CD4-positive, alpha-beta T cell (primary cell): ENCODE measurements around the gene BTBD18. TPM values are rescaled to one million over a fixed set of nuclear protein-coding genes. Genes with fewer than 3 reads are reported as not detected.

Source experiments
- ATAC-seq: fragments of 200-7000 bp; cut with Tn5 transposase; one replicate; pipeline ENCODE4 v1.10.0; 2022; ENCODE audit warnings: mild to moderate bottlenecking; ENCODE audit not compliant: poor library complexity
- CTCF ChIA-PET: fragments of 350-600 bp; sonication (Branson Sonifier 250); formaldehyde crosslinking; loops from one replicate; lab custom pipeline; 2021; ENCODE audit warnings: antibody characterized with exemption, inconsistent platforms; lab: Charles Lee
- POLR2A ChIA-PET: fragments of 350-600 bp; sonication (Branson Sonifier 250); formaldehyde crosslinking; loops from one replicate; lab custom pipeline; 2021; ENCODE audit warnings: antibody characterized with exemption, inconsistent platforms; lab: Charles Lee
- DNase-seq, 14 experiments: peaks; one replicate each; pipeline ENCODE4 v3.0.0-alpha.2; 2013 to 2020; ENCODE audit warnings: mixed read lengths in 2 of 14
- H3K27ac ChIP-seq, 2 donors: one replicate each; pipeline versions ENCODE4 v1.5.1 to v1.7.0; 2013; ENCODE audit warnings: low read length in 2 of 2, low read depth in 1 of 2, mild to moderate bottlenecking in 1 of 2
- H3K27me3 ChIP-seq, 2 experiments: 1 replicate in 1 of 2; 2 replicates in 1 of 2; pipeline versions ENCODE4 v1.6.1 to v1.7.0; 2013; ENCODE audit warnings: low read length in 2 of 2, control low read depth in 1 of 2, mild to moderate bottlenecking in 1 of 2, moderate library complexity in 1 of 2; ENCODE audit not compliant: insufficient read depth in 2 of 2, control insufficient read depth in 1 of 2
- H3K36me3 ChIP-seq: one replicate; pipeline ENCODE4 v1.6.1; 2013; ENCODE audit warnings: low read length, control low read depth; ENCODE audit not compliant: insufficient read depth
- H3K4me1 ChIP-seq: one replicate; pipeline ENCODE4 v1.6.1; 2013; ENCODE audit warnings: low read length, control low read depth; ENCODE audit not compliant: insufficient read depth
- H3K4me3 ChIP-seq: one replicate; pipeline ENCODE4 v1.5.1; 2013; ENCODE audit warnings: mild to moderate bottlenecking, low read length, moderate library complexity
- H3K9me3 ChIP-seq, 2 experiments: 1 replicate in 1 of 2; 2 replicates in 1 of 2; pipeline versions ENCODE4 v1.6.1 to v1.7.0; 2013; ENCODE audit warnings: low read length in 2 of 2, mild to moderate bottlenecking in 2 of 2, control low read depth in 1 of 2, moderate library complexity in 1 of 2; ENCODE audit not compliant: control insufficient read depth in 1 of 2, insufficient read depth in 1 of 2
- H3K27ac Mint-ChIP-seq: one replicate; pipeline ENCODE4 v1.8.0; 2020; ENCODE audit warnings: mixed read lengths
- H3K27me3 Mint-ChIP-seq: one replicate; pipeline ENCODE4 v1.8.0; 2021; ENCODE audit warnings: mixed read lengths
- H3K36me3 Mint-ChIP-seq: one replicate; pipeline ENCODE4 v1.8.0; 2021; ENCODE audit warnings: low read depth, mixed read lengths
- H3K4me1 Mint-ChIP-seq: one replicate; pipeline ENCODE4 v1.8.0; 2021; ENCODE audit warnings: low read depth, mixed read lengths
- H3K4me3 Mint-ChIP-seq: one replicate; pipeline ENCODE4 v1.8.0; 2020; ENCODE audit warnings: mild to moderate bottlenecking, mixed read lengths
- H3K9me3 Mint-ChIP-seq: one replicate; pipeline ENCODE4 v1.8.0; 2020; ENCODE audit warnings: mixed read lengths
- intact Hi-C, 2 experiments: fragments of 100-400 bp; cut with DNase I in 1 of 2; cut with micrococcal nuclease in 1 of 2; formaldehyde crosslinking; loops; one replicate each; pipeline versions ENCODE4 v1.15.1 to v1.9.0; 2023 to 2025; cut with DNase I, micrococcal nuclease
- total RNA-seq, 174 experiments: library from RNA in 2 of 174; stranded (reverse) in 2 of 174; gene quantifications; one replicate each; pipeline ENCODE4 v1.2.3 and lab custom pipeline; 2021 to 2026
- TF ChIP-seq, protein P1 (sequence below): fragments of 200-600 bp; IDR thresholded peaks from one replicate; pipeline ENCODE4 v1.8.0; 2022; ENCODE audit warnings: antibody characterized with exemption, mild to moderate bottlenecking

BTBD18 gene
- total RNA-seq, 2 experiments from 2014 or later = not detected

DNA sequence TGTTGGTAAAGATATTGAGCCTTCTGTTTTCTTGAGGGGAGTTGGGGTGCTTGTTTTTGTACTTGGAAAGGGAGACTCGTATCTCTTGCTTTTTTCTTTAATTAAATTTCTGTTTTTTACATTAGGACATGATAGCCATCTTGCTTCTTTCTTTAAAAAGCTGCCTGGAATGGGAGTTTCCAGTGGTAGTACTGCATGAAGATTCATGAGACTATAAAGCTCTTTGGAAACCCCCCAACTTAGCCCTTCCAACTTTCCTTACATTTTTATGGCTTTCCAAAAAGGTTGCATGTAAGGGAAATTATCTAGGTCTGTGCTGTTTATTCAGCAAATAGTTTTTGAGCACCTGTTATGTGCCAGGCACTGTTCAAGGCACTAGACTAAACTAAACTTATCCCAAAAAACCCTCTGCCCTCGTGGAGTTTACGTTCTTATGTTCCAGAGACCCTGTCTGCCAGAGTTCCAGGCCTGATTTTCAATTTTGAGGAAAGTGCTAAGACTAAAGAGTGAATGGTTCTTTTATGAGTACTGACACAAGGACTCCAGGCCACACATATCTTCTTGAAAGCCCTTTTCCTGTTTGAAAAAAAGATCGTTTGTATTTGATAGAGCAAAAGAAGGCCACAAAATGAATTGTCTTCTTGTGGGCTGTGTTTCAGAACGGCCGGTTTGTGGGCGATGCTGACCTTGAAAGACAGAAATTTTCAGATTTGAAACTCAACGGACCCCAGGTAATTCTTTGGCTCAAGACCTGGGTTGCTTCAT is 41.9 kb upstream of the BTBD18 start:
- Mint-ChIP-seq H3K4me1 (peaks cover 38% of the 10 kb centered on the region), H3K27ac (peak overlapping the region; percentile 95)

GRCh38 chr11:57792870-57793269 is 41.3 kb upstream of the BTBD18 start:
- H3K36me3 ChIP-seq = peaks cover 8% of the 10 kb centered on the region
- Mint-ChIP-seq H3K4me3 (peak overlapping the region; percentile 70), H3K36me3 (peaks cover 21% of the 10 kb centered on the region), H3K27me3 (no peaks in the 10 kb centered on the region), H3K27ac (peak overlapping the region; percentile 95), H3K4me1 (peaks cover 34% of the 10 kb centered on the region), H3K9me3 (no peaks in the 10 kb centered on the region)
- ATAC-seq (no peak), DNase-seq (peak in 3 of 14 experiments; percentile 49 to 71 (median 69))
- peak overlapping the region; percentile 21 for H3K4me3 ChIP-seq
- TF ChIP-seq, protein P1, sequence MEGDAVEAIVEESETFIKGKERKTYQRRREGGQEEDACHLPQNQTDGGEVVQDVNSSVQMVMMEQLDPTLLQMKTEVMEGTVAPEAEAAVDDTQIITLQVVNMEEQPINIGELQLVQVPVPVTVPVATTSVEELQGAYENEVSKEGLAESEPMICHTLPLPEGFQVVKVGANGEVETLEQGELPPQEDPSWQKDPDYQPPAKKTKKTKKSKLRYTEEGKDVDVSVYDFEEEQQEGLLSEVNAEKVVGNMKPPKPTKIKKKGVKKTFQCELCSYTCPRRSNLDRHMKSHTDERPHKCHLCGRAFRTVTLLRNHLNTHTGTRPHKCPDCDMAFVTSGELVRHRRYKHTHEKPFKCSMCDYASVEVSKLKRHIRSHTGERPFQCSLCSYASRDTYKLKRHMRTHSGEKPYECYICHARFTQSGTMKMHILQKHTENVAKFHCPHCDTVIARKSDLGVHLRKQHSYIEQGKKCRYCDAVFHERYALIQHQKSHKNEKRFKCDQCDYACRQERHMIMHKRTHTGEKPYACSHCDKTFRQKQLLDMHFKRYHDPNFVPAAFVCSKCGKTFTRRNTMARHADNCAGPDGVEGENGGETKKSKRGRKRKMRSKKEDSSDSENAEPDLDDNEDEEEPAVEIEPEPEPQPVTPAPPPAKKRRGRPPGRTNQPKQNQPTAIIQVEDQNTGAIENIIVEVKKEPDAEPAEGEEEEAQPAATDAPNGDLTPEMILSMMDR = no peak
- intact Hi-C loops = loop anchor here in 1 of 2 experiments (1.0 to 5.0 kb wide), 4 partner anchors 52 to 784 kb away; partner anchors contain the start of genes LPXN, MED19, SELENOH and TMX2
- POLR2A ChIA-PET = interaction anchor here (1.9 kb wide), 1 partner anchor 51 kb away, joined by 13 read pairs; the partner anchor contains the start of gene SELENOH
- CTCF ChIA-PET = no interaction called here
- H3K27me3 ChIP-seq = no peaks in the 10 kb centered on the region
- no peaks in the 10 kb centered on the region for H3K9me3 ChIP-seq
- peaks cover 31% of the 10 kb centered on the region for H3K4me1 ChIP-seq
- peak overlapping the region; percentile 79 to 83 for H3K27ac ChIP-seq

More for the DNA sequence above, 41.9 kb upstream of the BTBD18 start:
- ATAC-seq (no peak), DNase-seq (peak in 2 of 14 experiments; percentile 25 to 35)
- Histone ChIP-seq H3K27ac (peak overlapping the region; percentile 79 to 83), H3K4me3 (no peak overlapping the region), H3K27me3 (no peaks in the 10 kb centered on the region), H3K9me3 (no peaks in the 10 kb centered on the region), H3K36me3 (peaks cover 8% of the 10 kb centered on the region), H3K4me1 (peaks cover 31% of the 10 kb centered on the region)
- TF ChIP-seq, protein P1 = no peak
- ChIA-PET POLR2A (interaction anchor here (0.6 kb wide), 1 partner anchor 52 kb away, joined by 3 read pairs; the partner anchor contains the start of gene SELENOH), CTCF (no interaction called here)
- Mint-ChIP-seq H3K4me3 (peak overlapping the region; percentile 70), H3K27me3 (no peaks in the 10 kb centered on the region), H3K9me3 (no peaks in the 10 kb centered on the region), H3K36me3 (peaks cover 21% of the 10 kb centered on the region)
- intact Hi-C loops = loop anchor here in 1 of 2 experiments (2.0 to 5.0 kb wide), 2 partner anchors 53 to 784 kb away; partner anchors contain the start of genes LPXN, SELENOH and ZFP91

- Histone ChIP-seq H3K27me3 (no peaks in the 10 kb centered on the region), H3K4me1 (peaks cover 31% of the 10 kb centered on the region), H3K4me3 (peak overlapping the region; percentile 21), H3K36me3 (peaks cover 8% of the 10 kb centered on the region), H3K9me3 (no peaks in the 10 kb centered on the region), H3K27ac (peak overlapping the region; percentile 79 to 83)
- ChIA-PET CTCF (interaction anchor here (1.7 kb wide), 1 partner anchor 8 kb away, joined by 8 read pairs; no protein-coding TSS in a partner anchor), POLR2A (interaction anchor here (1.9 kb wide), 1 partner anchor 51 kb away, joined by 13 read pairs; the partner anchor contains the start of gene SELENOH)
- H3K9me3 Mint-ChIP-seq = no peaks in the 10 kb centered on the region
- intact Hi-C loops = loop anchor here in 1 of 2 experiments (1.0 to 5.0 kb wide), 4 partner anchors 51 to 785 kb away; partner anchors contain the start of genes LPXN, MED19, SELENOH and TMX2
- DNase-seq (peak; percentile 76 to 97 (median 84)), ATAC-seq (peak; percentile 94)
- peaks cover 34% of the 10 kb centered on the region for H3K4me1 Mint-ChIP-seq
- H3K27ac Mint-ChIP-seq = peak overlapping the region; percentile 95
- TF ChIP-seq, protein P1 = no peak
- peaks cover 21% of the 10 kb centered on the region for H3K36me3 Mint-ChIP-seq
- H3K27me3 Mint-ChIP-seq = no peaks in the 10 kb centered on the region
- peak overlapping the region; percentile 80 for H3K4me3 Mint-ChIP-seq
Measured at GRCh38 chr11:57792060-57792541, 40.5 kb upstream of the BTBD18 start.
